Measurements from ENCODE around the gene SCLT1.
A peak's percentile ranks its signal among the peaks of the same experiment; 100 is the strongest.

DNA sequence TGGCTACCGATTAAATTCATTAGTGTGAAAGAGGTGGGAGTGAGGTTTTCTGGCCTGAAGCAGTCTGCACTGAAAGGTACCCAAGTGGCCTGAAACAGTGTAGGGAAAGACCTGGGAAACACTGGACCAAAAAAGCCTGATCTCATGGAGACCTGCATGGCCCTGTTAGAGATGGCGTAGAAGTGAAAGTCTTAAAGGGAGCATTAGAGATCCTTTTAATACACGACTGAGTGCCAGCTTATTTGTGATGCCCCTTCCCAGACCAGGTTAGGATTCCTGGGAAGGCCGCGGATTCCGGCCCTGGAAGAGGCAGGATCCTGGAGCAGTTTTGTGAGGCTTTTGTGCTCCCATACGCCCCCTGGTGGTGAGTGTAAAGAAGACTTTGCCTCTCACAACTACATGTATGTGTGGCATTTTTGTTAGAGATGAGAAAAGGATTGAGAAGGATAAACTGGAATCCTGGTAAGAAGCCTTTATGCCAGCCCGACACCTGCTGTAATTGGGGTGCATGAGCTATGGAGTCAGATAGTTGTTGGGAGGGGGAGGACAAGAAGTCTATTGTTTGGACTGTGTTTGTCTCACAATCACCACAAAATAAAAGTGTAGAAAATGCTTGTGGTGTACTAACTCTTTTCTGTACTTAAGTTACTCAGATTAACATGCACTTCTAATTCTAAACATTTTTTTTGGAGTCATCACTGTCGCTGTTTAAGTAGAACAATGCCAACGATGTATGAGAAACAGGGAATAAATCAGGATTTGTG is 229.8 kb downstream of the SCLT1 start:
- TF ChIP-seq, protein P1, sequence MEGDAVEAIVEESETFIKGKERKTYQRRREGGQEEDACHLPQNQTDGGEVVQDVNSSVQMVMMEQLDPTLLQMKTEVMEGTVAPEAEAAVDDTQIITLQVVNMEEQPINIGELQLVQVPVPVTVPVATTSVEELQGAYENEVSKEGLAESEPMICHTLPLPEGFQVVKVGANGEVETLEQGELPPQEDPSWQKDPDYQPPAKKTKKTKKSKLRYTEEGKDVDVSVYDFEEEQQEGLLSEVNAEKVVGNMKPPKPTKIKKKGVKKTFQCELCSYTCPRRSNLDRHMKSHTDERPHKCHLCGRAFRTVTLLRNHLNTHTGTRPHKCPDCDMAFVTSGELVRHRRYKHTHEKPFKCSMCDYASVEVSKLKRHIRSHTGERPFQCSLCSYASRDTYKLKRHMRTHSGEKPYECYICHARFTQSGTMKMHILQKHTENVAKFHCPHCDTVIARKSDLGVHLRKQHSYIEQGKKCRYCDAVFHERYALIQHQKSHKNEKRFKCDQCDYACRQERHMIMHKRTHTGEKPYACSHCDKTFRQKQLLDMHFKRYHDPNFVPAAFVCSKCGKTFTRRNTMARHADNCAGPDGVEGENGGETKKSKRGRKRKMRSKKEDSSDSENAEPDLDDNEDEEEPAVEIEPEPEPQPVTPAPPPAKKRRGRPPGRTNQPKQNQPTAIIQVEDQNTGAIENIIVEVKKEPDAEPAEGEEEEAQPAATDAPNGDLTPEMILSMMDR (IDR thresholded peaks at IDR 0.05), result peak; percentile 79 to 88 (median 84)
- TF ChIP-seq POLR2A (IDR thresholded peaks at IDR 0.05), result no peak
